SK-N-MC (cell line): ENCODE results near the gene GRAMD4.

Experiments used
- EZH2 ChIP-seq: fragments of 200-600 bp; sonication (generic); IDR thresholded peaks from one replicate; pipeline ENCODE4 v1.6.1; 2017; ENCODE audit warnings: antibody characterized with exemption
- FOXP2 ChIP-seq: optimal IDR thresholded peaks from 2 replicates; pipeline ENCODE3; 2011; ENCODE audit warnings: mild to moderate bottlenecking, moderate library complexity; ENCODE audit not compliant: insufficient read depth; ENCODE audit errors: extremely low read length, control extremely low read depth
- POLR2AphosphoS5 ChIP-seq: IDR thresholded peaks from 2 replicates; pipeline ENCODE4 v1.6.1; 2012; ENCODE audit warnings: mild to moderate bottlenecking, low read depth, low read length, borderline replicate concordance

DNA sequence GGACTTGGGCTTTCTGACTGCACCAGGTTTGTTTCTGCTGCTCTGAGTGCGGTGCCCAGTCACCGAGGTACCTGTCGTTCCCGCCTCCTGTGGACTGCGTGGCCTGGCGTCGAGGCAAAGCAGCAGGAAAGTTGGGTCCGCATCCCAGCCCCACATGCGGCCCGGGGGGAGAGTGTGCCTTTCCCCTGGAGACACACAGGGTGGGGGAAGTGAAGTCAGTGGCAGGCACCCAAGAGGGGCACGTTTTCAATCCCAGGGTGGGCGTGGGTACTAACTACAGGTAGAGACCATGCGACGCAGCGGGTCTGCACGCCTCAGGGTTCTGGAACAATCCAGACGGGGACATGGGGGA lies 25.3 kb upstream of the GRAMD4 start:
- no peak for TF ChIP-seq POLR2AphosphoS5
- TF ChIP-seq EZH2: no peak
- TF ChIP-seq FOXP2: no peak
